Endothelial cell of umbilical vein (primary cell): Measurements from ENCODE around the gene SEMA7A. TPM values are rescaled to one million over a fixed set of nuclear protein-coding genes. Genes with fewer than 3 reads are reported as not detected.

ENCODE experiments used
- BruUV-seq: library from RNA; stranded (reverse); fragments of 400-500 nt; replicated peaks from 2 replicates; lab custom pipeline; 2021; lab: Mats Ljungman, UMichigan
- CTCF ChIA-PET: fragments of 300-600, 350-600 bp; sonication (Branson Sonifier 250); formaldehyde crosslinking; loops from one replicate; lab custom pipeline; 2021; ENCODE audit warnings: antibody characterized with exemption, inconsistent platforms; lab: Charles Lee
- POLR2A ChIA-PET: fragments of 300-600, 350-600 bp; sonication (Branson Sonifier 250); formaldehyde crosslinking; loops from one replicate; lab custom pipeline; 2021; ENCODE audit warnings: antibody characterized with exemption, inconsistent platforms; lab: Charles Lee
- DNase-seq: peaks from one replicate; pipeline ENCODE4 v3.0.0-alpha.2; 2011; ENCODE audit warnings: low read depth, low spot score
- FAIRE-seq: peaks from 2 replicates; lab custom pipeline; 2011; peaks lifted over from hg19 to GRCh38; lab: Jason Lieb, UNC
- H2AFZ ChIP-seq: 2 replicates; pipeline ENCODE4 v1.6.0; 2012; ENCODE audit warnings: low read depth, low read length, control low read depth, inconsistent platforms
- H3K27ac ChIP-seq: 2 replicates; pipeline ENCODE4 v1.5.1; 2011; ENCODE audit warnings: low read depth, mild to moderate bottlenecking, control low read depth, low read length, moderate library complexity; ENCODE audit not compliant: insufficient read depth
- H3K27me3 ChIP-seq, 2 experiments: 2 replicates each; pipeline versions ENCODE4 v1.6.0 to v1.6.1; 2011; ENCODE audit warnings: low read length in 2 of 2, mixed read lengths in 1 of 2; ENCODE audit not compliant: control insufficient read depth in 2 of 2, insufficient read depth in 2 of 2
- H3K36me3 ChIP-seq, 2 experiments: 2 replicates in 1 of 2; 3 replicates in 1 of 2; pipeline ENCODE4 v1.5.1; 2011; ENCODE audit warnings: low read length in 2 of 2, mild to moderate bottlenecking in 1 of 2, moderate library complexity in 1 of 2; ENCODE audit not compliant: control insufficient read depth in 2 of 2, insufficient read depth in 2 of 2; ENCODE audit errors: extremely low read depth in 1 of 2
- H3K4me1 ChIP-seq: 3 replicates; pipeline ENCODE4 v1.5.1; 2011; ENCODE audit warnings: mild to moderate bottlenecking, low read length; ENCODE audit not compliant: control insufficient read depth, insufficient read depth; ENCODE audit errors: extremely low read depth
- H3K4me2 ChIP-seq: 2 replicates; pipeline ENCODE4 v1.6.1; 2011; ENCODE audit warnings: low read length, control low read depth, mixed read lengths; ENCODE audit not compliant: insufficient read depth
- H3K4me3 ChIP-seq, 3 experiments: fragments of 200-600 bp in 1 of 3; sonication (generic), shearing (Covaris generic) in 1 of 3; replicated peaks in 1 of 3; 2 replicates each; pipeline ENCODE4 v1.5.1; 2011 to 2016; ENCODE audit warnings: control low read depth in 3 of 3, low read length in 3 of 3, mild to moderate bottlenecking in 2 of 3, inconsistent platforms in 1 of 3, low read depth in 1 of 3, moderate library complexity in 1 of 3; ENCODE audit not compliant: insufficient read depth in 1 of 3
- H3K79me2 ChIP-seq: 2 replicates; pipeline ENCODE4 v1.6.0; 2012; ENCODE audit warnings: low read length, inconsistent platforms; ENCODE audit not compliant: control insufficient read depth, insufficient read depth
- H3K9ac ChIP-seq: replicated peaks from 2 replicates; pipeline ENCODE3; 2011; ENCODE audit warnings: low read length, control low read depth; ENCODE audit not compliant: insufficient read depth; ENCODE audit errors: extremely low read depth
- H3K9me1 ChIP-seq: replicated peaks from 3 replicates; pipeline ENCODE4 v1.6.0; 2011; ENCODE audit warnings: mild to moderate bottlenecking, low read length; ENCODE audit not compliant: control insufficient read depth, insufficient read depth; ENCODE audit errors: extremely low read depth
- H3K9me3 ChIP-seq: replicated peaks from 2 replicates; pipeline ENCODE4 v1.5.1; 2012; ENCODE audit warnings: low read length, inconsistent platforms; ENCODE audit not compliant: control insufficient read depth, insufficient read depth
- H4K20me1 ChIP-seq: replicated peaks from 2 replicates; pipeline ENCODE3; 2011; ENCODE audit warnings: mild to moderate bottlenecking, low read length; ENCODE audit not compliant: control insufficient read depth, insufficient read depth; ENCODE audit errors: extremely low read depth
- EZH2 ChIP-seq: IDR thresholded peaks from 2 replicates; pipeline ENCODE4 v1.6.1; 2012; ENCODE audit warnings: borderline replicate concordance, low read depth, mild to moderate bottlenecking, moderate library complexity, low read length, inconsistent platforms; ENCODE audit not compliant: severe bottlenecking
- FOS ChIP-seq: IDR thresholded peaks from 2 replicates; pipeline ENCODE4 v1.6.1; 2011; ENCODE audit warnings: mild to moderate bottlenecking, low read length, moderate library complexity, borderline replicate concordance; ENCODE audit not compliant: insufficient read depth
- GATA2 ChIP-seq: IDR thresholded peaks from 2 replicates; pipeline ENCODE4 v1.7.0; 2011; ENCODE audit warnings: low read depth, mild to moderate bottlenecking, moderate library complexity, mixed read lengths, low read length; ENCODE audit not compliant: insufficient read length, insufficient read depth
- JUN ChIP-seq: IDR thresholded peaks from 2 replicates; pipeline ENCODE4 v1.6.1; 2011; ENCODE audit warnings: borderline replicate concordance, low read depth; ENCODE audit not compliant: insufficient read length, insufficient read depth
- POLR2AphosphoS5 ChIP-seq: IDR thresholded peaks from 2 replicates; pipeline ENCODE4 v1.6.1; 2012; ENCODE audit warnings: low read depth, mild to moderate bottlenecking, control low read depth, low read length, moderate library complexity; ENCODE audit not compliant: insufficient read depth
- dilution Hi-C: fragments of 300-500 bp; cut with MboI; formaldehyde crosslinking; loops from one replicate; pipeline ENCODE4 v1.15.0; 2019; ENCODE audit warnings: low sequenced_read_pairs; ENCODE audit not compliant: extremely low pct_ligation_motif_present
- intact Hi-C: fragments of 100-400 bp; cut with micrococcal nuclease; formaldehyde crosslinking; loops from one replicate; pipeline ENCODE4 v1.10.0; 2022
- polyA plus RNA-seq, 4 experiments: library from polyadenylated mRNA; depleted of rRNA in 3 of 4; stranded (reverse) in 3 of 4; unstranded in 1 of 4; fragments of >200 nt; gene quantifications; 2 replicates each; pipeline versions ENCODE4 v1.2.1 to v1.2.3, GENCODE V29; 2011 to 2012; ENCODE audit warnings: missing spikeins in 1 of 4
- total RNA-seq: library from RNA; stranded (reverse); gene quantifications from 2 replicates; pipeline ENCODE4 v1.2.3, GENCODE V29; 2021
- TF ChIP-seq, protein P1 (sequence below), 2 donors: IDR thresholded peaks; 1 replicate in 1 of 2; 2 replicates in 1 of 2; pipeline ENCODE4 v1.5.1; 2011; ENCODE audit warnings: low read length in 2 of 2, mild to moderate bottlenecking in 2 of 2, moderate library complexity in 2 of 2, control low read depth in 1 of 2, inconsistent platforms in 1 of 2, low read depth in 1 of 2; ENCODE audit not compliant: insufficient read depth in 1 of 2; ENCODE audit errors: extremely low read depth in 1 of 2
- TF ChIP-seq, protein P2 (sequence below): IDR thresholded peaks from 2 replicates; pipeline ENCODE4 v1.6.1; 2011; ENCODE audit not compliant: insufficient read depth, insufficient read length

Gene SEMA7A
- total and polyA plus RNA-seq, 2 donors (not counting 3 experiments of a cell fraction or from before 2014, with no cell fraction given) = 1.7 to 2.0 TPM

DNA sequence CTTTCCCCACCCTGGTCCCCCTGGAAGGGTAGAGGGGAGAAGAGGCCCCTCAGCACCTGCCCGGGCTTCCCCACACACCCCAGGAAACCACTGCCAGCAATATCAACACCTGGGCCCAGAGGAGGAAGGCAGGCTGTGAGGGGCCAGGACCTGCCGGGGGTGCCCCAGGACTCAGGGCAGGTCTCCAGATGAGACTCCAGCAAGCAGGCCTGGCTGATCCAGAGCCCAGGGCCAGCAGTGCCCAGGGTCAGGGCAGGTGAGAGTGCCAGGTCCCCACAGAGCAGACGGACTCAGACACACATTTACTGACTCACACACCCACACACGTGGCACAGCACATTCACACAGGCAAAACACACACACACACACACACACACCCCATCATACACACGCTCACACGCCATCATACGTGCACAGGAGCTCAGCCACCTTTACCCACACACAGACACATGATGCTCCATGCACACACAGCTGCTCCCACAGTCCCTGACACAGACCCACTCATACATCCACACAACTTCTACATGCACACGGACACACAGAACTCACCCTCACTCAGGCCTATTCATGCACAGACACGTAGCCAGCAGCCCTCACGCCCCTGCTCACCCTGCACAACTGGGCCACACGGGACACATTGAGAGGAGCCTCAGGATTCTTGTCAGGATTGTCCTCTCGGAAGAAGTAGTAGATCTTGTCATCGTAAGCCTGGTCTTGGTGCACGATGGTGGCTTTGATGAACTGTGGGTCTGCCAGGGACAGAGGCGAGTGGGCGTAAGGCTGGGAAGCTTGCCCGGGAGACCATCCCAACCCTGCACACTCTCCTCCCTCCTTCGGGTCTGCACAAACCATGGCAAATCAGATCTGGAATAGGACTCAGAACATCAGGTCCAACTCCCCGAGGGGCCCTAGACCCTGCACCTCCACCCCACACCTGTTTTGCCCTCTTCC lies 17.5 kb downstream of the SEMA7A start:
- Histone ChIP-seq H3K9me1 (no peaks in the 10 kb centered on the region), H3K4me2 (no peak overlapping the region), H3K4me3 (no peak overlapping the region), H3K27me3 (no peaks in the 10 kb centered on the region), H3K27ac (no peak overlapping the region), H2AFZ (no peak overlapping the region), H3K4me1 (no peaks in the 10 kb centered on the region), H3K36me3 (no peaks in the 10 kb centered on the region), H3K9ac (no peak overlapping the region), H3K79me2 (no peaks in the 10 kb centered on the region), H3K9me3 (no peaks in the 10 kb centered on the region), H4K20me1 (no peaks in the 10 kb centered on the region)
- ChIA-PET POLR2A (no interaction called here), CTCF (no interaction called here)
- FAIRE-seq (no peak), DNase-seq (no peak)
- TF ChIP-seq, protein P1, sequence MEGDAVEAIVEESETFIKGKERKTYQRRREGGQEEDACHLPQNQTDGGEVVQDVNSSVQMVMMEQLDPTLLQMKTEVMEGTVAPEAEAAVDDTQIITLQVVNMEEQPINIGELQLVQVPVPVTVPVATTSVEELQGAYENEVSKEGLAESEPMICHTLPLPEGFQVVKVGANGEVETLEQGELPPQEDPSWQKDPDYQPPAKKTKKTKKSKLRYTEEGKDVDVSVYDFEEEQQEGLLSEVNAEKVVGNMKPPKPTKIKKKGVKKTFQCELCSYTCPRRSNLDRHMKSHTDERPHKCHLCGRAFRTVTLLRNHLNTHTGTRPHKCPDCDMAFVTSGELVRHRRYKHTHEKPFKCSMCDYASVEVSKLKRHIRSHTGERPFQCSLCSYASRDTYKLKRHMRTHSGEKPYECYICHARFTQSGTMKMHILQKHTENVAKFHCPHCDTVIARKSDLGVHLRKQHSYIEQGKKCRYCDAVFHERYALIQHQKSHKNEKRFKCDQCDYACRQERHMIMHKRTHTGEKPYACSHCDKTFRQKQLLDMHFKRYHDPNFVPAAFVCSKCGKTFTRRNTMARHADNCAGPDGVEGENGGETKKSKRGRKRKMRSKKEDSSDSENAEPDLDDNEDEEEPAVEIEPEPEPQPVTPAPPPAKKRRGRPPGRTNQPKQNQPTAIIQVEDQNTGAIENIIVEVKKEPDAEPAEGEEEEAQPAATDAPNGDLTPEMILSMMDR (IDR thresholded peaks at IDR 0.05; ENCODE audit: extremely low read depth in 1 of 2, insufficient read depth in 1 of 2, low read depth in 1 of 2, low read length in 2 of 2) = no peak
- no peak for TF ChIP-seq FOS
- TF ChIP-seq EZH2 = no peak
- no peak for TF ChIP-seq GATA2
- TF ChIP-seq, protein P2, sequence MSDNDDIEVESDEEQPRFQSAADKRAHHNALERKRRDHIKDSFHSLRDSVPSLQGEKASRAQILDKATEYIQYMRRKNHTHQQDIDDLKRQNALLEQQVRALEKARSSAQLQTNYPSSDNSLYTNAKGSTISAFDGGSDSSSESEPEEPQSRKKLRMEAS = no peak
- no peak for TF ChIP-seq JUN
- TF ChIP-seq POLR2AphosphoS5 = no peak
- dilution Hi-C loops = no loop called here
- no TSS peak for BruUV-seq
- intact Hi-C loops = no loop called here
